ENCODE measurements around the gene PRKAB1. TPM values are rescaled to one million over a fixed set of nuclear protein-coding genes. Genes with fewer than 3 reads are reported as not detected.

Gene PRKAB1
- total RNA-seq, 1 experiment from 2014 or later, result 42.2 TPM

DNA sequence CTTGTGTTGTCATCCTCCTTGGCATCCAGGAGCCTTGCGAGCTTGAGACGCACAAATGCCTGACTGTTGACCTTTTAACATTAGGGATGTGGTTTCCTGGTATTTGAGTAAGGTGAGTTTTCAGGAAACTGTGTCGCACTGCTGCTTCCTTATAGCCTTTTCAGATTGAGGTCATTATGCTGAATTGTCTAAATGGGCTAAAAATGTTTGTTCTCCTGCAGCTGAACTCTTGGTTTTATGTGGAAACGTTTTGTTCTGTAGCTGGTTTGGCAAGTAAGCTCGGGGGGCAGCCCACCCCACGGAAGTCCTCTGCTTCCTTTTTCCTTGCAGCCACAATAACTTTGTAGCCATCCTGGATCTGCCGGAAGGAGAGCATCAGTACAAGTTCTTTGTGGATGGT is 5.7 kb downstream of the PRKAB1 start:
- Histone ChIP-seq H2AFZ (ENCODE audit: low read length) (no peak overlapping the region), H3K9me3 (ENCODE audit: control insufficient read depth, low read depth, low read length) (no peaks in the 10 kb centered on the region), H2AK5ac (ENCODE audit: insufficient read length, low read length) (no peak overlapping the region), H2BK20ac (ENCODE audit: low read depth, low read length, poor library complexity, severe bottlenecking) (no peak overlapping the region), H3T11ph (ENCODE audit: low read length) (no peak overlapping the region), H4K5ac (ENCODE audit: insufficient read length, low read depth, low read length) (no peak overlapping the region), H3K79me2 (ENCODE audit: insufficient read depth, low read length) (no peaks in the 10 kb centered on the region), H3K79me1 (ENCODE audit: insufficient read depth, low read depth, low read length, poor library complexity, severe bottlenecking) (peaks cover 4% of the 10 kb centered on the region), H3K4me2 (ENCODE audit: insufficient read depth, insufficient read length, low read length) (no peak overlapping the region), H3K27ac (ENCODE audit: insufficient read length, low read depth, low read length) (no peak overlapping the region), H3K56ac (ENCODE audit: insufficient read length, low read depth, low read length) (no peak overlapping the region), H2BK15ac (ENCODE audit: low read depth, low read length) (no peak overlapping the region), H4K20me1 (ENCODE audit: control insufficient read depth, insufficient read depth, insufficient read length) (no peaks in the 10 kb centered on the region), H3K4ac (ENCODE audit: low read depth, low read length) (no peak overlapping the region), H3K27me3 (ENCODE audit: insufficient read depth, low read length) (no peaks in the 10 kb centered on the region), H3K23me2 (ENCODE audit: insufficient read length, low read depth, low read length, poor library complexity, severe bottlenecking) (no peaks in the 10 kb centered on the region), H2BK120ac (ENCODE audit: low read depth, low read length, poor library complexity, severe bottlenecking) (no peak overlapping the region), H4K91ac (ENCODE audit: insufficient read length, low read depth, low read length) (no peak overlapping the region), H3K18ac (ENCODE audit: insufficient read length, low read depth, low read length) (no peak overlapping the region), H3K14ac (ENCODE audit: insufficient read depth, low read length) (no peak overlapping the region), H4K8ac (replicated peaks; ENCODE audit: insufficient read length, low read depth, low read length) (no peak overlapping the region), H3K4me1 (ENCODE audit: insufficient read depth, low read length) (no peaks in the 10 kb centered on the region), H2BK5ac (ENCODE audit: insufficient read length, low read length) (no peak overlapping the region), H3K23ac (ENCODE audit: insufficient read length, low read depth, low read length) (no peak overlapping the region), H3K9ac (ENCODE audit: extremely low read depth, insufficient read length, low read length) (no peak overlapping the region), H2BK12ac (ENCODE audit: insufficient read length, low read depth, low read length) (no peak overlapping the region)
- Mint-ChIP-seq H3K27me3 (ENCODE audit: low read depth) (no peaks in the 10 kb centered on the region), H3K4me1 (peaks cover 5 to 12% of the 10 kb centered on the region in 2 experiments), H3K9me3 (no peaks in the 10 kb centered on the region), H3K27ac (0 out of 7 replicates have a peak overlapping the region, but pooled peaks of 1 of the 3 experiments have one; percentile 59), H3K4me3 (no peak overlapping the region), H3K36me3 (ENCODE audit: insufficient read depth in 1 of 3, low read depth in 3 of 3) (peaks cover 60 to 90% (median 85%) of the 10 kb centered on the region in 3 experiments)
- TF ChIP-seq, protein P1, sequence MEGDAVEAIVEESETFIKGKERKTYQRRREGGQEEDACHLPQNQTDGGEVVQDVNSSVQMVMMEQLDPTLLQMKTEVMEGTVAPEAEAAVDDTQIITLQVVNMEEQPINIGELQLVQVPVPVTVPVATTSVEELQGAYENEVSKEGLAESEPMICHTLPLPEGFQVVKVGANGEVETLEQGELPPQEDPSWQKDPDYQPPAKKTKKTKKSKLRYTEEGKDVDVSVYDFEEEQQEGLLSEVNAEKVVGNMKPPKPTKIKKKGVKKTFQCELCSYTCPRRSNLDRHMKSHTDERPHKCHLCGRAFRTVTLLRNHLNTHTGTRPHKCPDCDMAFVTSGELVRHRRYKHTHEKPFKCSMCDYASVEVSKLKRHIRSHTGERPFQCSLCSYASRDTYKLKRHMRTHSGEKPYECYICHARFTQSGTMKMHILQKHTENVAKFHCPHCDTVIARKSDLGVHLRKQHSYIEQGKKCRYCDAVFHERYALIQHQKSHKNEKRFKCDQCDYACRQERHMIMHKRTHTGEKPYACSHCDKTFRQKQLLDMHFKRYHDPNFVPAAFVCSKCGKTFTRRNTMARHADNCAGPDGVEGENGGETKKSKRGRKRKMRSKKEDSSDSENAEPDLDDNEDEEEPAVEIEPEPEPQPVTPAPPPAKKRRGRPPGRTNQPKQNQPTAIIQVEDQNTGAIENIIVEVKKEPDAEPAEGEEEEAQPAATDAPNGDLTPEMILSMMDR (conservative IDR thresholded peaks at IDR 0.05), result no peak
- no CpG with 5 or more reads among the region's 7 CpGs for WGBS (ENCODE audit: extremely low coverage, insufficient read length, low lambda C conversion rate)
- DNase-seq, result no peak

All from H9 (cell line).